Measurements from ENCODE around the gene SLC26A2. TPM values are rescaled to one million over a fixed set of nuclear protein-coding genes. Genes with fewer than 3 reads are reported as not detected.

The SLC26A2 gene
- total RNA-seq, 2 donors from 2014 or later = 4.6 to 5.2 TPM

DNA sequence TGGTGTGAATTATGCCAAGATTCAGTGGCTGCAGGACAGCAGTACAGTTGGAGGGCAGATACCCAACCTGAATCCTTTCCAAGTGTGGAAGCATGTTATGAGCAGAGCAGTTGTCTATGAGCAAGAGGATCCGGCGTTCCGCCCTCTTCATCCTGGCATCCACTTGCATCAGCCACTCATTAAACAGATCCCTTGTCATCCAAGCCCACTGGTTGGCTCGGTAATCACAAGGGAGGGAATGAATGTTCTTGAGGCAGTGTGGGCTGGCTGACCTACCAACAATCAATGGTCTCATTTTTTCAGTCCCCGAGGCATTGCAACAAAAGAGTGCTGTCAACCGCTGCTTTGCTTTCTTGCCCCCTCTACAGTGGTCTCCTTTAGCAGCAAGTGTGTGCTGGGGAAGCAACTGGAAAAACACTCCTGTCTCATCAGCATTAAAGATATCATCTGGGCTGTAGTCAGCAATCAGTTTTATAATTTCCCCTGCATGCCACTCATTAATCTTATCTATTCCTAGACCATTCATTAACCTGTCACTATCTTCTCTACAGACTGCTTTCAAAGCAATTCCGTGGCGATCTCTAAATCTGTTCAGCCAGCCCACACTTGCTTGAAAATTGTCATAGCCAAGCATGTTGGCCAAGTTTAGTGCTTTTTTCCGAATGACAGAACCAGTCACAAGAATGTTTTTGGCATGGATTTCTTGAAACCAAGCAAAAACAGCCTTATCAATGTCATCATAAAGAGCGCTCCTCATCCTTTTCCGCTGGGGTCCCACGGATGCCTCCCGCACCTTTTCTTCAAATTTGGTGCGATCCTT lies 35.0 kb downstream of the SLC26A2 start:
- Mint-ChIP-seq H3K4me1 (peaks cover 13% of the 10 kb centered on the region), H3K27me3 (no peaks in the 10 kb centered on the region), H3K36me3 (ENCODE audit: low read depth) (peaks cover 3% of the 10 kb centered on the region), H3K4me3 (no peak overlapping the region), H3K27ac (peak overlapping the region; percentile 45)
- ATAC-seq = no peak
- H3K9me3 ChIP-seq (ENCODE audit: control insufficient read depth, low read length, poor library complexity, severe bottlenecking) = no peaks in the 10 kb centered on the region
- DNase-seq = no peak

DNA sequence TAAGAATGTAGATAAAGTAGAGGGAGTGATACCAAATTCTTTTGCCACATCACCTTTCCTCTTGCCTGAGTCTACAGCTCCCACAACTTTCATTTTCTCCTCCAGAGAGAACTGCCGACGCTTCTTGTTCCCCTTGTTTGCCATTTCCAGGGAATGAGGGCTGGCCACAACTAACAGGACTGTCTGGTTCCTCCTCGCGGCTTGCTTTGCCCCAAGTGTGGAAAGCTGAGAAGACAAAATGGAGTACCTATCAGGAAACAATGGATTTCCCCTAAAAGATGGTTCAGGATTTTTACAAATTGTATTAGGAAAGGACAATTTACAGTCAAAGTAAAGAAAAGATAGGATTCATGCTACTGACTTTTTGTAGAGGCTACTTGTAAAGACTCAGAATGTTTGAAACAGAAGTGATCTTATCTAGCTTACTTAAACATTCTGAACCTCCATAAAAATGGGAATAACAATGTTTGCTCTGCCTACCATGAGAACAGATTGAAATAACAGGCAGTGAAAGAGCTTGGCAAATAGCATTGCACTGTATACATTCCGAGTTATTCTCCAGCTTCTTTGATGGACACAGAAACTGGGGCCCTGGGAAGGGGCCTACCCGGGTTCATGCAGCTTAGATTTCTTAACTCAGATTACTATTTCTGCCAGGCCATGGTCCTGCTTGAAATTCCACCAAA lies 35.8 kb downstream of the SLC26A2 start:
- peaks cover 3% of the 10 kb centered on the region for H3K36me3 Mint-ChIP-seq (ENCODE audit: low read depth)
- ATAC-seq (no peak), DNase-seq (no peak)
- no peaks in the 10 kb centered on the region for H3K9me3 ChIP-seq (ENCODE audit: control insufficient read depth, low read length, poor library complexity, severe bottlenecking)
- H3K4me3 Mint-ChIP-seq = no peak overlapping the region
- peak overlapping the region; percentile 45 for H3K27ac Mint-ChIP-seq
- no peaks in the 10 kb centered on the region for H3K27me3 Mint-ChIP-seq
- H3K4me1 Mint-ChIP-seq = peaks cover 11% of the 10 kb centered on the region

DNA sequence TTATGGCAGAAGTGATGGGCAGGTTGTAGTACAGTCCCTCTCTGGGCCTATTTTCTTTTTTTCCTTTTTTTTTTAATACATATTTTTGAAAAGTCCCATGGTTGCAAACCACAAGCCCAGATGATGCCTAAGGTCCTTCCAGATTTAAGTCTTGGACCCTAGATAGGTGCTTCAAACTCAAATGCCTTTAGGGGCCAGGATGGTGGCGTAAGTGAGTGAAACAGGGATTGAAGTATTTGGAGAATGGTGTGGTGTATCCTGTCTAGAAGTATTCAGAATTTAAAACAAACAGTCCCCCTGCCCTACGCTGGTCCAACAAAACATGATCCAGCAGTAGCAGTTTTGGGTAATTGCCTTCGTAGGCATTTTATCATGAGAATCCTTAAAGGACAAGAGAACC lies 37.7 kb downstream of the SLC26A2 start:
- H3K36me3 Mint-ChIP-seq (ENCODE audit: low read depth) = peaks cover 3% of the 10 kb centered on the region
- DNase-seq = no peak
- peaks cover 24% of the 10 kb centered on the region for H3K4me1 Mint-ChIP-seq
- no peak for ATAC-seq
- H3K27me3 Mint-ChIP-seq = no peaks in the 10 kb centered on the region
- no peak overlapping the region for H3K27ac Mint-ChIP-seq
- H3K4me3 Mint-ChIP-seq = no peak overlapping the region
- no peaks in the 10 kb centered on the region for H3K9me3 ChIP-seq (ENCODE audit: control insufficient read depth, low read length, poor library complexity, severe bottlenecking)

DNA sequence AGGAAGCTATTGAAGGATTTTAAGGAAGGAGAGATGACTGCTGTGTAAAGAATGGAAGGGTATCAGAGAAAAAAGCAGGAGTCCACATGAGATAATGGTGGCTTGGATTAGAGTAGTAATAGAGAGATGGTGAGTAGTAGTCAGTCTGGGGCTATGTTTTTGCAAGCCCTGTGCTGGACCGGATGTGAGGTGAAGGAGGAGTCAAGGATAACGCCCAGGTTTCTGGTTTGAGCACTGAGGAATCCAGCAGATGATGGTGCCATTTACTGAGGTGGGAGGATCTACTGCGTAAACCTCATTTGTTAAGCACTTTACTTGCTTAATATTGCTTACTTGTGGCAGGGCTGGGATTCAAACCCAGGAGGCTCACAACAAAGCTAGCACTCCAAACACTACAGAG lies 38.8 kb downstream of the SLC26A2 start:
- peaks cover 29% of the 10 kb centered on the region for H3K4me1 Mint-ChIP-seq
- peak overlapping the region; percentile 82 for H3K27ac Mint-ChIP-seq
- DNase-seq = no peak
- H3K36me3 Mint-ChIP-seq (ENCODE audit: low read depth) = peaks cover 3% of the 10 kb centered on the region
- no peak for ATAC-seq
- H3K27me3 Mint-ChIP-seq = no peaks in the 10 kb centered on the region
- H3K4me3 Mint-ChIP-seq = peak overlapping the region; percentile 96
- no peaks in the 10 kb centered on the region for H3K9me3 ChIP-seq (ENCODE audit: control insufficient read depth, low read length, poor library complexity, severe bottlenecking)

DNA sequence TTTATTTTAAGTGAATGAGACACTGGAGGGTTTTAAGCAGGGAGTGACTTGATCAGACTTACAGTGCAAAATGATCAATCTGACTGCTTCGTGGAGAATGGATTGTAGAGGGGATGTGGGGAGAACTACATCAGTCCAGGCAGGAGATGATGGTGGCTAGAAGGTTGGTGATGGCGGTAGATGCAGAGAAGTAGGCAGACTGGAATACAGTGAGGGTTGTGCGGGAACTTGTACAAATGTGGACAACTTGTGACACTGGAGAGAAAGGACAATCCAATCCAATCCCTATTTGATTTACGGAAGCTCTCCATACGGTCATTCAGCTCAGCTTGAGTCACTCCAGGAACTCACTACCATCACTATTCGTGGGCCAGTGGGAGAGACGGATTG lies 39.3 kb downstream of the SLC26A2 start:
- peaks cover 6% of the 10 kb centered on the region for H3K36me3 Mint-ChIP-seq (ENCODE audit: low read depth)
- peak overlapping the region; percentile 82 for H3K27ac Mint-ChIP-seq
- ATAC-seq (no peak), DNase-seq (no peak)
- H3K27me3 Mint-ChIP-seq = no peaks in the 10 kb centered on the region
- peaks cover 31% of the 10 kb centered on the region for H3K4me1 Mint-ChIP-seq
- H3K4me3 Mint-ChIP-seq = peak overlapping the region; percentile 96
- H3K9me3 ChIP-seq (ENCODE audit: control insufficient read depth, low read length, poor library complexity, severe bottlenecking) = no peaks in the 10 kb centered on the region

DNA sequence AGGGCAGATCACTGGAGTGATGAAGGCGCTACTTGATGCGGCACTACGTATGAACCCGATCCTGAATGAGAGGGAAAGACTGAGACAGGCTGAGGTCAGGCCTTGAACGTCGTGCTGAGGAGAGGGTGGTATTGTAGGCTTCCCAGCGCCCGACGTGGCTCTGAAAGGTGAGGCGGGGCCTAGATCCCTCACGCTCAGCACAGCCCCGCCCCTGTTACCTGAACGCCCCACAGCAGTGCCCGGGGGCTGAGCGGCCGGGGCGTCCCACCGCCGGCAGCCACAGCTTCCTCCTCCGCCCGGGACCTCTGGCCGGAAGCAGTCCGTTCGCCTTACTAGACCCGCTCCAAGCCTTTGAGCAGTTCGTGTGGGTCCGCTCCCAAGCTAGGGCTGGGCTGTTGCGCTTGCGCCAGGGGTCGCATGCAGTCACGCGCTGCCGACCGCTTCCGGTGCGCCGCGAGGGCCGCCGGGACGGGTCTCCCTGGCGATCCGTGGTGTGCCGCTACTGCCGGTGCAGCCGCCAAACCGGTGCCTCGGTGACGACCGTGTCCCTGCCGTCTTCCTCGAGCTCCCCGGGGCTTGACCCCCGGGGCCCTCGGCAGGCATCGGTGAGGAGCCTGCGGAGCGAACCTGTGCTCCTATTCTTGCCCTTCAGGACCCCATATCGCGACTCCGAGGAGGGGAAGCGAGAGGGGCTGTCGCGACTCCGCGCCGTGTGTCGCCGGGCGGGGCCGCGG lies 39.9 kb downstream of the SLC26A2 start, which contains the start of the genes HMGXB3 and TIGD6:
HMGXB3 (plus strand) TSS at position 484 of the 734 bp plus-strand sequence. CDS start 4,114 bp downstream, outside the sequence.
TIGD6 (minus strand) TSS at position 399 of the 734 bp plus-strand sequence. CDS start 4,306 bp downstream, outside the sequence.
- peak; percentile 80 for ATAC-seq

GRCh38 chr5:150000990-150001659 lies 40.6 kb downstream of the SLC26A2 start:
- peaks cover 32% of the 10 kb centered on the region for H3K4me1 Mint-ChIP-seq
- peak overlapping the region; percentile 91 for H3K27ac Mint-ChIP-seq
- peak overlapping the region; percentile 96 for H3K4me3 Mint-ChIP-seq

More for the DNA sequence above, 39.9 kb downstream of the SLC26A2 start, which contains the start of the genes HMGXB3 and TIGD6:
- H3K27me3 Mint-ChIP-seq = no peaks in the 10 kb centered on the region
- peaks cover 32% of the 10 kb centered on the region for H3K4me1 Mint-ChIP-seq
- peaks cover 7% of the 10 kb centered on the region for H3K36me3 Mint-ChIP-seq (ENCODE audit: low read depth)
- DNase-seq = peak; percentile 66 to 70 (median 66)
- H3K4me3 Mint-ChIP-seq = peak within 1 kb of the TSS; percentile 96
- H3K9me3 ChIP-seq (ENCODE audit: control insufficient read depth, low read length, poor library complexity, severe bottlenecking) = no peaks in the 10 kb centered on the region
- peak within 1 kb of the TSS; percentile 91 for H3K27ac Mint-ChIP-seq

DNA sequence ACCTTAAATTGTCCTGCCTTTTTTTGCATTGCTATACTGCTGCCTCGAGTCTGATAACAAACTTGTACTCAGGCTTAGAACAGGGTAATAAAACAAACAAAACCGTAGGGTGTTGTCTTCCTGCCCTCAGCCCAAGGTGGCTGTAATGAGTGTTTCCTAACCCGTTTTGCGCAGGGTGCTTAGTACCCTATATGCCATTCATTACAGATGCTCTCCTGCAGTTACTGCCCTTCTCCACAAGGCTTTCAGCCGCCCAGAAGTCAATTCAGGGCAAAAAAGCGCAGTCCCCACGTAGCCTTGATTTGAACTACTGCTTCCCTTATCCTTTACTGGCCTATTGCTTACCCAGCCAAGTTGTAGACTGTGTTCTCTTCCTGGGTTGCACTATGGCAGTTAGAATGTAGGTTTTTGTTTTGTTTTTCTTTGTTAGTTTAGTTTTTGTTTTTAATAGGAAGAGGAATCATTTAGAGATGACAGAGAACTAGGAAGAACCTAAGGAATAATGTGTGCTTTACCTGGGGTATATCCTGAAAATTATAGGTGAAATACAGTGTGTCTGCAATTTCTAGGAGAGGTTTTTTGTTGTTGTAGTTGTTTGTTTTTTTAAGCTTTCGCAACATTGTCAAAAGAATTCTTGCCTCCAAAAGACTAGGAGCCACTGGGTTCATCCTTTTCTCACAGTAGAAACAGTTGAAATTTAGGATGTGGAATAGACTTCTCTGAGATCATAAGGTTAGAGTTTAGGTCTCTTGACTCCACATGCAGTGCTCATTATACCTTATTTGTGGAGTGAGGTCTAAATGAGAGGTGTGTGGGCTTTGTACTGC lies 41.3 kb downstream of the SLC26A2 start:
- Mint-ChIP-seq H3K36me3 (ENCODE audit: low read depth) (peaks cover 4% of the 10 kb centered on the region), H3K27ac (peak overlapping the region; percentile 91), H3K4me3 (peak overlapping the region; percentile 96), H3K27me3 (no peaks in the 10 kb centered on the region), H3K4me1 (peaks cover 37% of the 10 kb centered on the region)
- no peaks in the 10 kb centered on the region for H3K9me3 ChIP-seq (ENCODE audit: control insufficient read depth, low read length, poor library complexity, severe bottlenecking)
- ATAC-seq (peak; percentile 79), DNase-seq (peak; percentile 39 to 45 (median 43))

More at GRCh38 chr5:150000990-150001659, 40.6 kb downstream of the SLC26A2 start:
- no peaks in the 10 kb centered on the region for H3K27me3 Mint-ChIP-seq
- ATAC-seq (peak; percentile 30), DNase-seq (peak; percentile 13 to 38 (median 30))
- no peaks in the 10 kb centered on the region for H3K9me3 ChIP-seq (ENCODE audit: control insufficient read depth, low read length, poor library complexity, severe bottlenecking)
- H3K36me3 Mint-ChIP-seq (ENCODE audit: low read depth) = peaks cover 4% of the 10 kb centered on the region

DNA sequence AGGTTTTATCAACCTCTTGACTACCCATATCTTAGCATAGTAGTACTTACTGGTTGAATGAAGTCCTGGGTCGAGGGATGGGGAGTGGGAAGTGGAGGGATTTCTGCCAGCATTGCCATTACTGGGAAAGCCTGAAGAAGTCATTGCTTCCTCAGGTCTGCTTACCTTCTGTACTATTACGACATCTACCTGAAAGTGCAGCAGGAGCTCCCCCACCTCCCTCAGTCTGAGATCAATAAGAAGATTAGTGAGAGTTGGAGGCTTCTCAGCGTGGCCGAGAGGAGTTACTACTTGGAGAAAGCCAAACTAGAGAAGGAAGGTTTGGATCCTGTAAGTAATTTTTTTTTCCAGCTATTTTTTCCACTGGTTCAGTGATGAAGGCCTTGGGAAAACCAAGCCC lies 45.8 kb downstream of the SLC26A2 start:
- H3K9me3 ChIP-seq (ENCODE audit: control insufficient read depth, low read length, poor library complexity, severe bottlenecking) = no peaks in the 10 kb centered on the region
- peaks cover 4% of the 10 kb centered on the region for H3K36me3 Mint-ChIP-seq (ENCODE audit: low read depth)
- H3K4me3 Mint-ChIP-seq = no peak overlapping the region
- DNase-seq = no peak
- no peak for ATAC-seq
- no peak overlapping the region for H3K27ac Mint-ChIP-seq
- H3K27me3 Mint-ChIP-seq = no peaks in the 10 kb centered on the region
- peaks cover 32% of the 10 kb centered on the region for H3K4me1 Mint-ChIP-seq

- H3K4me1 Mint-ChIP-seq = peaks cover 25% of the 10 kb centered on the region
- no peaks in the 10 kb centered on the region for H3K27me3 Mint-ChIP-seq
- no peak overlapping the region for H3K4me3 Mint-ChIP-seq
- peak overlapping the region; percentile 68 for H3K27ac Mint-ChIP-seq
- no peaks in the 10 kb centered on the region for H3K9me3 ChIP-seq (ENCODE audit: control insufficient read depth, low read length, poor library complexity, severe bottlenecking)
- DNase-seq = no peak
- H3K36me3 Mint-ChIP-seq (ENCODE audit: low read depth) = peaks cover 4% of the 10 kb centered on the region
- ATAC-seq = no peak
Measured at GRCh38 chr5:150007050-150007449, 46.5 kb downstream of the SLC26A2 start.

DNA sequence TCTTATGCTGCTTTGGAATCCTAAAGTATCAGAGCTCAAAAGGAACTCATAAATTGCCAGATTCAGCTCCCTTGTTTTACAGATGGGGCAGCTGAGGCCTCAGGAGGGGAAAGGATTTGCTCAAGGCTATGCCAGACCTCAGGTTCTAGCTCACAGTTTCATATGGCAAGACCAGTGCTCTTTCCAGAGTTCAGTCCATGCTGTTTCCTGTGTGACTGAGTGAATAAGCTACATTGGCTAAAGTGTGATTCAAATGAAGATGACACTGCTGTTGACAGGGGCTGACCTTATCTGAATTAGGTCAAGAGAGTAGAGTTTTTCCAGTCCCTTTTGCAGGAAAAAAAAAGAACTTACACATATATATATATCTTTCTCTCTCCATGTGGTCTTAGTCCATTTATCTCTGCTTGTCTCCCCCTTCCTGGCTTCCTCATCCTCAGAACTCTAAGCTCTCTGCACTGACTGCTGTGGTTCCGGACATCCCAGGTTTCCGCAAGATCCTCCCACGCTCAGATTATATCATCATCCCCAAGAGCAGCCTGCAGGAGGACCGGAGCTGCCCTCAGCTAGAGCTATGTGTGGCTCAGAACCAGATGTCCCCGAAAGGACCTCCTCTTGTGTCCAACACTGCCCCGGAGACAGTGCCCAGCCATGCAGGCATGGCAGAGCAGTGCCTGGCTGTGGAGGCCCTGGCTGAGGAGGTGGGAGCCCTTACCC lies 49.3 kb downstream of the SLC26A2 start:
- Mint-ChIP-seq H3K27me3 (no peaks in the 10 kb centered on the region), H3K36me3 (ENCODE audit: low read depth) (peaks cover 10% of the 10 kb centered on the region), H3K27ac (no peak overlapping the region), H3K4me3 (no peak overlapping the region), H3K4me1 (peaks cover 12% of the 10 kb centered on the region)
- no peak for ATAC-seq
- DNase-seq = no peak
- peaks cover under 1% of the 10 kb centered on the region for H3K9me3 ChIP-seq (ENCODE audit: control insufficient read depth, low read length, poor library complexity, severe bottlenecking)

Data from T-helper 17 cell (primary cell).